Skeletal muscle satellite cell (primary cell): ENCODE data around the gene ILF3.
A peak's percentile ranks its signal among the peaks of the same experiment; 100 is the strongest.

Source experiments
- H3K27me3 ChIP-seq: 2 replicates; pipeline ENCODE4 v1.7.0; 2013; ENCODE audit warnings: low read length; ENCODE audit not compliant: control insufficient read depth, insufficient read depth
- H3K36me3 ChIP-seq: 2 replicates; pipeline ENCODE4 v1.7.0; 2013; ENCODE audit warnings: mild to moderate bottlenecking, control low read depth, low read length; ENCODE audit not compliant: insufficient read depth
- H3K4me1 ChIP-seq: 2 replicates; pipeline ENCODE4 v1.7.0; 2013; ENCODE audit warnings: low read length; ENCODE audit not compliant: control insufficient read depth, insufficient read depth
- H3K4me2 ChIP-seq: 2 replicates; pipeline ENCODE4 v1.7.0; 2013; ENCODE audit warnings: mild to moderate bottlenecking, low read length
- H3K4me3 ChIP-seq: 2 replicates; pipeline ENCODE4 v1.7.0; 2013; ENCODE audit warnings: low read length
- H3K9ac ChIP-seq: 2 replicates; pipeline ENCODE4 v1.7.0; 2013; ENCODE audit warnings: mild to moderate bottlenecking, low read depth, low read length, moderate library complexity
- H3K9me3 ChIP-seq: replicated peaks from 2 replicates; pipeline ENCODE4 v1.7.0; 2013; ENCODE audit warnings: mild to moderate bottlenecking, control low read depth, low read length

Gene ILF3

DNA sequence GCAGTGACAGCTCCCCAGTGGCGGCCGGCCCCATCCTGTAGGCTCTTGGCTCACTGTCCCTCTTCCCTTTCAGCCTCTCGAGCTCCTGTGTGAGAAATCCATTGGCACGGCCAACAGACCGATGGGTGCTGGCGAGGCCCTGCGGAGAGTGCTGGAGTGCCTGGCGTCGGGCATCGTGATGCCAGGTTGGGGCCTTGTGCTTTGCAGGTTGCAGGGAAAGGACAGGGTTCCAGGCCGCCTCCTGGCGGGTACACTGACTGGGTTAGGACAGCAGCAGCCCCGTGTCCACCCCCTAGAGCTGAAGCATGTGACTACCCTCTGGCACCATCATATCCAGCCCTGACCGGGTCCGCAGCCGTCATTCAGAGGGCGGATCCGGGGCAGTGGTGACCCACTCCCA, 25.6 kb downstream of the ILF3 start:
- H3K9me3 ChIP-seq, result no peaks in the 10 kb centered on the region
- H3K4me2 ChIP-seq, result no peak overlapping the region
- no peak overlapping the region for H3K9ac ChIP-seq
- no peaks in the 10 kb centered on the region for H3K4me1 ChIP-seq
- H3K27me3 ChIP-seq, result no peaks in the 10 kb centered on the region
- peaks cover 92% of the 10 kb centered on the region for H3K36me3 ChIP-seq
- no peak overlapping the region for H3K4me3 ChIP-seq

DNA sequence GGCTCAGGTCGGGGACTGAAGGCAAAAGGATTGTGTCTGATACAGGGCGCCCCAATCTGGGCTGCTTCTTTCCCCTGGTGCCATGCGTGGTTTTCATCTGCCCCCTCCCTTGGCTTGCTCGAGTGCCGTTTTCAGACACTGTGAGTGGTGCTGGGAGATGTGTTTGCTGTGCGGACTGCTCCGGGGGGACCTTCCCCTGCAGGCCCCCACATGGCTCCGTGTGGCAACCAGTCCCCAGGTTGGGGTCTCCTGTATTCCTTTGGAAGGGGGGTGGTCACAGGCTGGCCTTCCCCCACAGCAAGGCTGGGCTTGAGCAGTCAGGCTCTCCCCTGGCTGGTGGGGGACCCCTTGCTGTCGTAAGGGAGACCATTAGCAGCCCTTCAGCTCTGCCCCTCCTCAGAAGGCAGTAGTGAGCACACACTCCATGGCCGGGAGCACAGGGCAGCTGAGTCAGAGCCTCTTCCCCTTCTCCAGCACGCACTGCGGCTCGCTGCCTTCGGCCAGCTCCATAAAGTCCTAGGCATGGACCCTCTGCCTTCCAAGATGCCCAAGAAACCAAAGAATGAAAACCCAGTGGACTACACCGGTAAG, 26.5 kb downstream of the ILF3 start:
- Histone ChIP-seq H3K9ac (no peak overlapping the region), H3K9me3 (no peaks in the 10 kb centered on the region), H3K27me3 (no peaks in the 10 kb centered on the region), H3K36me3 (peaks cover 93% of the 10 kb centered on the region), H3K4me2 (no peak overlapping the region), H3K4me3 (no peak overlapping the region), H3K4me1 (no peaks in the 10 kb centered on the region)

DNA sequence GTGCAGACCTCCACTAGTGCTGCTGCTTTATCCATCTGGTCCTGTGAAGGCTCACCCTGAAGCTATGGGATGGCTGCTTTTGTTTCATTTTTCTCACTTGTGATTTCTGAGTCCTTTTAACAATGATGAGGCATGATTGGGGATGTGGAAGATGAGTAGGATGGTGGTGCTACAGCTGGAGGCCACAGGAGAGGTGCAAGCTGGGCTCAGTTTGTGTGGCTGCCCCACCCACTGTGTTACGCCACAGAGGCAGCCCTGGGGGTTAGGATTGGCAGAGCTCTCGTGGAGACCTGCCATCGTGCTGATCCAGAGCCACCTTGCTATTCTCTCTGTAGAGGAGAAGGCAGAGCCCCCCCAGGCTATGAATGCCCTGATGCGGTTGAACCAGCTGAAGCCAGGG, 27.5 kb downstream of the ILF3 start:
- Histone ChIP-seq H3K9me3 (no peaks in the 10 kb centered on the region), H3K9ac (no peak overlapping the region), H3K36me3 (peaks cover 93% of the 10 kb centered on the region), H3K4me1 (peaks cover 6% of the 10 kb centered on the region), H3K4me2 (no peak overlapping the region), H3K4me3 (no peak overlapping the region), H3K27me3 (no peaks in the 10 kb centered on the region)

- no peaks in the 10 kb centered on the region for H3K27me3 ChIP-seq
- peaks cover 11% of the 10 kb centered on the region for H3K4me1 ChIP-seq
- no peaks in the 10 kb centered on the region for H3K9me3 ChIP-seq
- H3K9ac ChIP-seq, result no peak overlapping the region
- H3K4me2 ChIP-seq, result no peak overlapping the region
- H3K4me3 ChIP-seq, result no peak overlapping the region
- peaks cover 87% of the 10 kb centered on the region for H3K36me3 ChIP-seq
These were observed 28.4 kb downstream of the ILF3 start for GRCh38 chr19:10682397-10683063.

DNA sequence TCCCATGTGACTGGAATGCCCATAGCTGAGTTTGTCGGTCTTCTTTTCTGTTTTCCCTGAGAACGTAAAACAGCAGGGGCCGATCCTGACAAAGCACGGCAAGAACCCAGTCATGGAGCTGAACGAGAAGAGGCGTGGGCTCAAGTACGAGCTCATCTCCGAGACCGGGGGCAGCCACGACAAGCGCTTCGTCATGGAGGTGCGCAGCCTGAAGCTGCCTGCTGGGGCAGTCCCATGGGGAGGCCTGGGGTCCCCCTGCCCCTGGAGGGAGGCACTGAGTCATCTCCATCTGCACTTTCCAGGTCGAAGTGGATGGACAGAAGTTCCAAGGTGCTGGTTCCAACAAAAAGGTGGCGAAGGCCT, 28.9 kb downstream of the ILF3 start:
- H3K4me2 ChIP-seq, result no peak overlapping the region
- H3K9me3 ChIP-seq, result no peaks in the 10 kb centered on the region
- H3K9ac ChIP-seq, result no peak overlapping the region
- H3K4me1 ChIP-seq, result peaks cover 11% of the 10 kb centered on the region
- H3K36me3 ChIP-seq, result peaks cover 87% of the 10 kb centered on the region
- H3K27me3 ChIP-seq, result no peaks in the 10 kb centered on the region
- H3K4me3 ChIP-seq, result no peak overlapping the region

DNA sequence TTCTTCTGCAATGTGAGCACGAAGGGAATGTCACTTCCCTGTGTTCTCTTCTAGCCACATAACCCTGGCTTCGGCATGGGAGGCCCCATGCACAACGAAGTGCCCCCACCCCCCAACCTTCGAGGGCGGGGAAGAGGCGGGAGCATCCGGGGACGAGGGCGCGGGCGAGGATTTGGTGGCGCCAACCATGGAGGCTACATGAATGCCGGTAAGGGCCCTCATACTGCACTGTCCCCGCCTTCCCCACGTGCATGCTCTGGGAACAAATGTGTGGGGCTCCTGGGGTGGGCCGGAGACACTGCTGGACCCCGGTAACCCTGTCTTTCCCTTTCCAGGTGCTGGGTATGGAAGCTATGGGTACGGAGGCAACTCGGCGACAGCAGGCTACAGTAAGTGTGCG, 29.4 kb downstream of the ILF3 start:
- H3K36me3 ChIP-seq, result peaks cover 87% of the 10 kb centered on the region
- H3K9ac ChIP-seq, result no peak overlapping the region
- no peak overlapping the region for H3K4me3 ChIP-seq
- H3K9me3 ChIP-seq, result no peaks in the 10 kb centered on the region
- peaks cover 11% of the 10 kb centered on the region for H3K4me1 ChIP-seq
- no peak overlapping the region for H3K4me2 ChIP-seq
- no peaks in the 10 kb centered on the region for H3K27me3 ChIP-seq

DNA sequence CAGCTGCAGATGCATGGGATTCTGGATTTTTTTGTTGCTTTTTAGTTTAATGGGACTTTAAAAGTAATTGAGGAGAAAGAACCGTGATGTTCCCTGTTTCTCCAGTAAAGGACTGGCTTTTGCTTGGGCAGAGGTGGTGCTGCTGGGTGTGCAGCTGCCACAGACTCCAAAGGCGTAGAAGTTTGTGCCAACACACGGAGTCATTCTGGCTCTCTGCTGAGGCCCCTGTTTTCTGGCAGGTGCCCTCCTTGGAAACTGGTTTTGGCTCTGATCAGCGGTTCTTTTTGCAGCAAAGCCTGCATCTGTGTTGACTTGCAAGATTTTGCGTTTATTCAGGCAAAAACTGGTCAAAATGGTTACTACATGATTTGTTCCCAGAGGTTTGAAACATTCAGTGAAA, 31.1 kb downstream of the ILF3 start:
- H3K4me2 ChIP-seq, result no peak overlapping the region
- H3K4me1 ChIP-seq, result peaks cover 11% of the 10 kb centered on the region
- H3K4me3 ChIP-seq, result no peak overlapping the region
- H3K9me3 ChIP-seq, result no peaks in the 10 kb centered on the region
- H3K36me3 ChIP-seq, result peaks cover 86% of the 10 kb centered on the region
- no peak overlapping the region for H3K9ac ChIP-seq
- H3K27me3 ChIP-seq, result no peaks in the 10 kb centered on the region

DNA sequence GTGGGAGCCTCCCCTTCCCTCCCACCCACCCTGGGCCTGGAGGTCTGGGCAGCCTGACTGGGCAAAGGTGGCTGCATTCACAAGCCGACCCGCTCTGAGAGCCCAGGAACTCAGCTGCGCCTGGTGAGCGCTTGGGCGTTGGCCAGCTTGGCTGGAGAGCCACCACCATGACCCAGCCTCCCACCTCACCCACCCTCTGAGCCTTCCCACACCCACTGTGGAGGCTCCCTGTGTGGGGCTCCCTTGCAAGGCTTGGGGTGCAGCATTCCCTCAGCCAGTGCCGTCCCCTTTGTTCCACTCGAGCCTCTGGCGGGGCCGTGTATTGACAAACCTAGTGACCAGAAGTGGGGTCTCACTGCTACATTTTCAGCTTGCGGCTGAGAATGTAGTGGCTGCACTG, 32.0 kb downstream of the ILF3 start:
- Histone ChIP-seq H3K9me3 (no peaks in the 10 kb centered on the region), H3K9ac (peak overlapping the region; percentile 50), H3K27me3 (no peaks in the 10 kb centered on the region), H3K4me3 (no peak overlapping the region), H3K4me1 (peaks cover 11% of the 10 kb centered on the region), H3K36me3 (peaks cover 86% of the 10 kb centered on the region), H3K4me2 (peak overlapping the region; percentile 8)

DNA sequence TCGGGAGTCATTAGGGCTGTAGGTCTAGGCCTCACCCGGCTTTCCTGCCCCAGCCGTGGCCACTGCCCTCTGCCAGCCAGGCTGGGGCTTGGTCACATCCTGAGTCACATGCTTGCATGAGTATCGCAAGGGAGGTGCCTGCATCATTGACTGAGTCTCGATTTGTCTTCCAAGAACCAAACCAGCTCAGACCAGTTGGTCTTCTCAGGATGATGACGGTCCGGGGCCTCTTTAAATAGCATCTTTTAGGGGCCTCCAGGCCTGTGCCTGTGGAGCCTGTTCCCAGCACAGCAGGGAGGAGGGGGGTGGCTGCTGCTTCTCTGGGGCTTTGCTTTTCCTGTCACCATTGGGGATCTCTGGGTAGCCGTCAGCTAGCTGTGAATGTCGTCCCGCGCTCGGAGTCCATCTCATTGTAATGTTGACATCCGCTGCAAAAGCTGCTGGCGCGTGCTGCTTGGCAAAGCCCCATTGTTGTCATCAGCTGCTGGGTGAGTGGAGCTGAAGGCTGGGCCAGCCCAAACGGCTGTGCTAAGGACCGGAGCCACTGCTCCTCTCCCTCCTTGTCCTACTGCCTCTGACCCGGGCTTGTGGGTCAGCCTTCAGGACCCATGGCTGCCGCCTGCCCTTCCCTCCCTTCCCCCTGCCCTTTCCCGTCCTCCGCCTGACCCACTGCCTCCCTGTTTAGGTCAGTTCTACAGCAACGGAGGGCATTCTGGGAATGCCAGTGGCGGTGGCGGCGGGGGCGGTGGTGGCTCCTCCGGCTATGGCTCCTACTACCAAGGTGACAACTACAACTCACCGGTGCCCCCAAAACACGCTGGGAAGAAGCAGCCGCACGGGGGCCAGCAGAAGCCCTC, 32.7 kb downstream of the ILF3 start:
- Histone ChIP-seq H3K9ac (peak overlapping the region; percentile 50), H3K4me1 (peaks cover 11% of the 10 kb centered on the region), H3K27me3 (no peaks in the 10 kb centered on the region), H3K9me3 (no peaks in the 10 kb centered on the region), H3K36me3 (peaks cover 86% of the 10 kb centered on the region), H3K4me2 (peak overlapping the region; percentile 19), H3K4me3 (no peak overlapping the region)

- no peak overlapping the region for H3K4me3 ChIP-seq
- H3K36me3 ChIP-seq, result peaks cover 86% of the 10 kb centered on the region
- no peaks in the 10 kb centered on the region for H3K9me3 ChIP-seq
- no peak overlapping the region for H3K9ac ChIP-seq
- peaks cover 11% of the 10 kb centered on the region for H3K4me1 ChIP-seq
- H3K27me3 ChIP-seq, result no peaks in the 10 kb centered on the region
- H3K4me2 ChIP-seq, result no peak overlapping the region
These were observed 33.6 kb downstream of the ILF3 start for GRCh38 chr19:10687518-10688288.

GRCh38 chr19:10688545-10689280, 34.6 kb downstream of the ILF3 start:
- no peak overlapping the region for H3K4me2 ChIP-seq
- no peak overlapping the region for H3K4me3 ChIP-seq
- peaks cover 76% of the 10 kb centered on the region for H3K36me3 ChIP-seq
- H3K27me3 ChIP-seq, result no peaks in the 10 kb centered on the region
- no peaks in the 10 kb centered on the region for H3K9me3 ChIP-seq
- H3K9ac ChIP-seq, result no peak overlapping the region
- peaks cover 11% of the 10 kb centered on the region for H3K4me1 ChIP-seq
